ENCODE results near the gene TTC21A.

The TTC21A gene

DNA sequence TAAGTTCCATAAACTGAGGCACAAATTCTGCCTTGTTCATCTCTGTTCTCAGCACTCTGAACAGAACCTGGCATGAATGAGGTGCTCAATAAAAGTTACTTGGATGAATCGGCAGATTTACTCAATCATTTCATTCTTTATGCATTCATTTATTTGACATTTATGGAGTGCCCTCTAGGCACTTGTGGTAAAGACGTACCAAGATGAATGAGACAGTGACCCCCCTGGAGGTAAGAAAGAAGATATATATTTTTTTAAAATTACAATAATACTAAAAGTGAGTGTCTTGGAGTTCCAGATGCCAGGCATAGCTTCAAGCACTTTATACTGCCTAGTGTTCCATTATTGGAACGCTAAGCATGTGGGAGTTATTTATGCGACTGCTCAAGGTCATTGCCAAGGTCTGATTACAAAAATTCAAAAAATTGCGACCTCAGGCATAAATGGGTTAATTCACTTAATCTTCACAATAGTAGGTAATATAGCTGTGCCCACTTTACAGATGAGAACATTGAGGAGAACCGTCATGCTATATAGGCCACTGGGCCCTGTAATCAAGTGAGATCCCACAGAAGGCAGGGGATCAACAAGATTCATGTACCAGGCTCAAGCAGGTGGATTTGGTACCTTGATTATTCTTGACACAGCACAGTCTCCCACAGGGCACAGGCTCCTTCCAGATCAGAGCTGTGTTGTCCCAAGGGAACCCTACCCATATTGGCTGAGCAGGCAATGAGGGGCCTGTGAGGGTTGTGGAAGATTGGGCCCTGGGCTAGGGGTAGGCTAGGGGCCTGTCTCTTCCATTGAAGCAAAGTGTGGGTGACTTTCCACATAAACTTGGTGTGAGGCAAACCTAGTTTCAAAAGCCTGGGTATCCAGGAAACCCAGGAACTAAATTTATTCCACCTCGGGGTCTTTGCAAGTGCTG lies 74.2 kb downstream of the TTC21A start:
- no peak for DNase-seq (ENCODE audit: low read depth)

DNA sequence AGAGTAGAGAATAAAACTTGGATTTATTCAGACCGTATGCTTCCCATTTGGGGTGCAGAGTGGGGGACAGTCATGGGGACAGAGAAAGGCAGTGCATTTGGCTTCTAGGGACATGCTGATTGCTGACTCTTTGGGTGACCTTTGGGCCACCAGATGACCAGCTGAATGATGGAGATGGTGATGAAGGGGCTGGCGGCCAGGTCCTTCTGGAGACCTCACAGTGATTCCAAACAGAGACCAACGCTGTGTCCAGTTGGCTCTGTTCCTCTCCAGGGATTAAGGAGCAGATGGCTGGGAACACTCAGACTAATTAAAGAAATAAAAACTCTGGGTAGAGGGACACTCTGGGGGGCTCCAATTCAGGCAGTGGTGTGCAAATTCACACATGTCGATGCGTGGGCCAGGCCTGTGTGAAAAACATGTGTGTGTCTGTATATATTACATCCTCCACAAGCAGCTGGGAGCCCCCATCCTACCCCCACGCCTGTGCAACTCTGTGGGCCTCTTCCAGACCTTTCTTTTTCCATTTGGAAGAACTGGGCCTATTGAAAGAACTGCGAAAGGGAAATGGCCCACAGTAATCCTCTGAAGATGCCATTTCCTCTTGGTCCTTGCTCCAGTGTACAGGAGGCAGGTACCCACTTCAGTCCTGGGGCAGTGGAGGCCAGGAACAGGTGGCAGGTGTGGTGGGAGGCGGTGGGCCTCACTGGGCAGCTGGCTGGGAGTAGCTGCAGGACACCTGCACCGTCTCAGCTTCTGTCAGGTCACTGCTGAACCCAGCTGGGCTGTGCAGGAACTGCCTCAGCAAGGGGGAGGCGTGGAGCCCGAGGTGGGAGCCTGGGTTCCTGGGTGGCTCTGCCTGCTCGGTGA lies 76.0 kb downstream of the TTC21A start:
- no peak for DNase-seq (ENCODE audit: low read depth)

DNA sequence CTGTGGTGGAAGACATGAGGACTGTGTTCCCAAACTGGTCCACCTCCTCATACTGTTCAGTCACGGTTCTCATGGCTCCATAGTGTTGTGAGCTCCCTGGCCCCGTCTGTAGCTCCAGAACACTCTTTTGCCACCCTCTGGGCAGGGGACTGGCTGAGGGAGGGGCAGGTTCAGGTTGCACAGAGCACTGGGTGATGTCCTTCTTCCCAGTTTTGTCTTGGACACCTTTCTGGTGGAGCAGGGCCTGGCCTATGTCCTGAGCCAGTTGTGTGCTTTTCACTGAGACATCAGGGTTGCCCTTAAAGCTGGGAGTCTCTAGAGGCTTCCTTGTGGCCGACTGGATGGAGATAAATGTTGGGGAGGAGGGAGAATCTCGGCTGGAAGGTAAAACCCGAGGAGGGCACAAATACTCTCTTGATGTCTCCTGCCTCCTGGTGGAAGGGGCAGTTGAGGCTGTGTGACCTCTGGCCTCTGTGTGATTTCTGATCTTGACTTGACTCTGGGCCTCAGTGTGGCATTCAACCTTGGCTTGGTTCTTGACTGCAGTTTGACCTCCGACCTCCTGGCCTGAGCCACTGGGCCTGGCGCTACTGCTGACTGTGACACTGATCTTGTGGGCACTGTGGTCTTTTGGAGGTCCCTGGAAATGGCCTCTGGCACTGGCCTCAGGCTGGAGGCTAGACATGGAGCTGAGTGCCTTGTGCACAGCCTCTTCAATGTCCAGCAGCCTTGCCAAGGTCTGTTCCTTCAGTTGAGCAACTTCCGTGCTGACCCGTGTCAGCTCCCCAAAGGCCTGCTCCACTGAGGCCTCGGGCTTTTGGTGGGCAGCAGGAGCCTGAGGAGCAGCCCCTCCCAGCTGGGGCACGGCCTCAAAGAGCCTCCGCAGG lies 76.8 kb downstream of the TTC21A start:
- no peak for DNase-seq (ENCODE audit: low read depth)

DNA sequence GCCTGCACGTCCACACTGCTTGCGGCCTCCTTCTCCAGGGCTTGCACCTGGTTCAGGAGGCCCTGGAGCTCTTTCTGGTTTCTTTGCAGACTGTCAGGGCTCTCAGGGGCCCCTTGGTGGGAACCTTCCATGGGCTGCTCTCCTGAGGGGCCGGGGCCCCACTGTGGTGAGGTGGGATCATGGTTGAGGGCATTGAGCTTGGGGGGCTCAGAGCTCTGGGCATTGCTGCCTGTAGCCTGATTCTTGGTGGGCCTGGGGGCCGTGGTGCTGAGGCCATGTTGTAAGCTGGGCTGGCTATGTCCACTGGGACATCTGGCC lies 77.4 kb downstream of the TTC21A start:
- DNase-seq (ENCODE audit: low read depth): no peak

DNA sequence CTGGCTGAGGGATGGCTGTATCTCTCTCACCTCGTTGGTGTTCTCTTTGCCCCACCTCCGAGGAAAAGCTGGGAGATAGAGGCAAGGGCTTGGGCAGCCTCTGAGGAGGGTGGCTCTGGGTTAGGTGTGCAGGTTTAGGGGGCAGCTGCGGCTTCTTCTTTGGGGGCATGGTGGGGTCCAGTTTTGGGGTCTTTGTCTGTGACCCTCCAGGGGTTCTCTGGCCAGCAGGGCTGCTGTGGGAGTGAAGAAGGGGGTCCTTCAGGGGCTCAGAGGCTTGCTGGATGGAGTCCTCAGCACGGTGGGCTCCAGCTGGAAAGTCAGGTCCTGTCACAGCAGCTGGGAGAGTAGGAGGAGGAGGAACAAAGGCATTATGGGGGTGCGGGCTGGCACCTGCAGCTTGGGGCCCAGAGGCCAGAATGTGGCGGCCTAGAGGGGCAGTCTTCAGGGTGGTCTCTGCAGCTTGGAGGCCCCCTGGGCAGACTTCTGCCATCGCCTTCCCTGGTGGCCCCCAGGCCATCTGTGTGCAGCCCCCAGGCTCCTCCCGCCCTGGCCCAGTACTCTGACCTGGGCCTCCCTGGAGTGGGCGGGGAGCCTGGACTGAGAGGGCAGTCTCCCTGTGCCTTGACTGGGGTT lies 78.0 kb downstream of the TTC21A start:
- DNase-seq (ENCODE audit: low read depth): no peak

DNA sequence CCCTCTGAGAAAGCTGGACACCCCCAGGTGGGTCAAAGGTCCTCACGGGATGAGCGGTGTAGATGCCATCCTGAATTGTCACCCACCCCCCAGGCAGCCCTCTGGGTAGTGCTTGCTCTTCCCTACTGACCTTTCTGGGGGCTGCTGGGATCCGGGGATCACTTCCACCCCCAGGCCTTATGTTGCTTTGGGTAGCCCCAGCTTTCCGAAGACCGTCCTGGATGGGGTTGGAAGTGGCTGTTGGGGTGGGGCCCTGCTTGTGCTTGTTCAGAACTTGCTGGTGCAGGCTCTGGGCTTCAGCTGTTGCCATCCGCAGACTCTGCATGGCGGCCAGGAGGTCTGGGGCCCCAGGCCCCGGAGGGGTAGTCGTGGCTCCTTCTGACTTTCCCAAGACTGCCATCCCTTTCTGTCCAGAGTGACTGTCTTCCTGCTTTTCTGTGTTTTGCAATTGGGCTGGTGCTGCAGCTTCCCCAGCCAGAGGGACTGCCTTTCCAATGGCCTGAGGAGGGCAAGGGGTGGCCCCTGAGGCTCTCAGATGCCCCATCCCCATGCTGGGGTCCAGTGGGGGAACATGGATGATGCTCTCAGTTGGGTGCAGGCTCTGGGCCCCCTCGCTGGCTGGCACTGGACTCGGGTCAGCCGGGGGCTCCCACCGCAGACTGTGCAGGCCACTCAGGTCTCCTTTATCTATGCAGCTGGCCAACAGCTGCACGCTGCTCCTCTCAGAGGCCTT lies 78.6 kb downstream of the TTC21A start:
- DNase-seq (ENCODE audit: low read depth): no peak

DNA sequence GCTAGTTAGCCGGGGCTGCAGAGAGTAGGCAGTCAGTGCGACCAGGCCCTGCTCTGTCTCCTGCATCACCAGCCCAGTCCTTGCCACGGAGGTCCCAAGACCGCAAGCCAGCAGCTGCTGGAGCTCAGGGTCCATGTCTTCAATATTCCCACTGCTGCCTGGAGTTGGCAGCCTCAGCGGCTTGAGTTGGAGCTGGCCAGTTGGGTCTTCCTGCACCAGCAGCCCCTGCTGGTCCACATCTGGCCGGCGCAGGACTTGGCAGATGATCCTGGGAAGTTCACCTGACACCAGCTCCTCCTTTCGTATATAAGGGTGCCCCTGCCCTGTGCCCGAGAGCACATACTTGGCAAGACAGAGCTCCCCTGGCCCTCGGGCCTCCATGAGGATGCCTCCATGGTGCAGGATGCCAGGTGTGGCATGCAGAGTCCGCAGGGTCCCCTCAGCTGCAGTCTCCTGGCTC lies 79.2 kb downstream of the TTC21A start:
- DNase-seq (ENCODE audit: low read depth): no peak

DNA sequence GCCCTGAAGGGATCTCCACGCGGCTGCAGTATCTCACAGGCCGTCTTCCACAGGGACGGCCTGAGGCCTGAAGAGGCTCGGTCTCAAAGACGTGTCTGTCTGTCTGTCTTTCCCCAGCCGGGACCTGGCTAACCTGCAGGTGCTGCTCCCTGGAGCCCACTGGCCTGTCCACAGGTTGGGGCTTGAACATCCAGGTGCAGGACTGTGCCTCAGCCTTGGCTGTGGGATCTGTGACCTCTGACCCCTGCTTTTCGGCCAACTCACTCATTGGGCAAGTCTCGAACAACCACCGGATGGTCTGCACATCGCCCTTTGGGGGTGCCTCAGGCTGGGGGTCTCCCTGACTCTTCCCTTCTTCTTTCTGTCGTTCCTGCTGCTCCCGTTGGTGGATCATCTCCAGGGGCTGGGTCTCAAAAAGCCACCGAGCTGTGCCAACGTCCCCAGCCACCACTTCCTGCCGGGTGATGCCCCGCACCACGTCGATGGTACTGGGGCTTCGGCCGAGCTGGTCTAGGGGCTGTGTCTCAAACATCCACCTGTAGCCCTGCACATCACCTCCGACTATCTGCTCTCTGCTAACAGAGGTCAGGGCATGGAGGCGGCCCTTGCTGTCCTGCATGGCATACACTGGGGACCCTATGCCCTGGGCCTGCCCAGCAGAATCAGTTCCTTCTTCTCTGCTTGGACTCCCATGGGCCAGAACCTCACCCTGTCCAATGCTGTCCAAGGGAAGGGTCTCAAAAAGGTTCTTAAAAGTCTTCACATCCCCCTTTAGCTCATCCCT lies 80.1 kb downstream of the TTC21A start:
- no peak for DNase-seq (ENCODE audit: low read depth)

Data from activated T-cell treated with anti-CD3 and anti-CD28 coated beads for 24 hours (primary cell).